Neural progenitor cell (in vitro differentiated cells): ENCODE results near the gene FAF1. TPM values are rescaled to one million over a fixed set of nuclear protein-coding genes. Genes with fewer than 3 reads are reported as not detected.

Experiments
- DNase-seq: peaks from one replicate; pipeline ENCODE4 v3.0.0-alpha.2; 2016; ENCODE audit warnings: low spot score
- H2AFZ ChIP-seq: fragments of 200-600 bp; sonication (generic); replicated peaks from 2 replicates; pipeline ENCODE4 v1.6.1; 2016; ENCODE audit warnings: antibody characterized with exemption
- H3F3A ChIP-seq: fragments of 200-600 bp; sonication (generic); 2 replicates; pipeline ENCODE4 v1.6.1; 2016; ENCODE audit warnings: antibody characterized with exemption, low read depth
- H3K27ac ChIP-seq: fragments of 200-600 bp; sonication (generic); 2 replicates; pipeline ENCODE4 v1.5.1; 2016; ENCODE audit warnings: mild to moderate bottlenecking
- H3K27me3 ChIP-seq: fragments of 200-600 bp; sonication (generic); 2 replicates; pipeline ENCODE4 v1.6.1; 2016; ENCODE audit warnings: mild to moderate bottlenecking, moderate library complexity
- H3K36me3 ChIP-seq: fragments of 200-600 bp; sonication (generic); 2 replicates; pipeline ENCODE4 v1.5.1; 2016
- H3K4me1 ChIP-seq: fragments of 200-600 bp; sonication (generic); 2 replicates; pipeline ENCODE4 v1.6.1; 2016; ENCODE audit warnings: mixed run types
- H3K4me2 ChIP-seq: fragments of 200-600 bp; sonication (generic); 2 replicates; pipeline ENCODE4 v1.6.1; 2016
- H3K4me3 ChIP-seq: fragments of 200-600 bp; sonication (generic); 2 replicates; pipeline ENCODE4 v1.5.1; 2016
- H3K79me2 ChIP-seq: fragments of 200-600 bp; sonication (generic); 2 replicates; pipeline ENCODE4 v1.6.1; 2016; ENCODE audit warnings: low read depth
- H3K9ac ChIP-seq: fragments of 200-600 bp; sonication (generic); 2 replicates; pipeline ENCODE4 v1.6.1; 2016
- H3K9me3 ChIP-seq: fragments of 200-600 bp; sonication (generic); 2 replicates; pipeline ENCODE4 v1.5.1; 2016; ENCODE audit warnings: low read depth
- H4K20me1 ChIP-seq: fragments of 200-600 bp; sonication (generic); 2 replicates; pipeline ENCODE4 v1.6.1; 2016; ENCODE audit warnings: low read depth
- H3K27ac Mint-ChIP-seq: 3 replicates; pipeline ENCODE4 v1.8.0; 2021; ENCODE audit warnings: mixed read lengths
- H3K27me3 Mint-ChIP-seq: 2 replicates; pipeline ENCODE4 v1.8.0; 2022; ENCODE audit warnings: low read depth, mild to moderate bottlenecking, inconsistent platforms, moderate library complexity, mixed read lengths; ENCODE audit not compliant: insufficient read depth
- H3K36me3 Mint-ChIP-seq: 3 replicates; pipeline ENCODE4 v1.8.0; 2021; ENCODE audit warnings: mixed read lengths
- H3K4me1 Mint-ChIP-seq: 3 replicates; pipeline ENCODE4 v1.8.0; 2021; ENCODE audit warnings: mixed read lengths
- H3K4me3 Mint-ChIP-seq: 3 replicates; pipeline ENCODE4 v1.8.0; 2021; ENCODE audit warnings: mild to moderate bottlenecking, moderate library complexity, mixed read lengths
- H3K9me3 Mint-ChIP-seq: 3 replicates; pipeline ENCODE4 v1.8.0; 2020; ENCODE audit warnings: mixed read lengths
- EZH2 ChIP-seq: fragments of 200-600 bp; sonication (generic); IDR thresholded peaks from 2 replicates; pipeline ENCODE4 v1.6.1; 2017; ENCODE audit warnings: antibody characterized with exemption, mild to moderate bottlenecking, moderate library complexity
- EZH2phosphoT487 ChIP-seq: fragments of 200-600 bp; sonication (generic); IDR thresholded peaks from 2 replicates; pipeline ENCODE4 v1.6.1; 2017; ENCODE audit warnings: antibody characterized with exemption
- total RNA-seq: library from RNA; depleted of rRNA; stranded (reverse); fragments of >200 nt; gene quantifications from 2 replicates; pipeline ENCODE4 v1.2.3, GENCODE V29; 2015; ENCODE audit warnings: low replicate concordance
- TF ChIP-seq, protein P1 (sequence below): fragments of 200-600 bp; sonication (generic); IDR thresholded peaks from 2 replicates; pipeline ENCODE4 v1.5.1; 2017; ENCODE audit warnings: antibody characterized with exemption, mild to moderate bottlenecking

The FAF1 gene
- total RNA-seq, 1 donor from 2014 or later: 103 TPM

DNA sequence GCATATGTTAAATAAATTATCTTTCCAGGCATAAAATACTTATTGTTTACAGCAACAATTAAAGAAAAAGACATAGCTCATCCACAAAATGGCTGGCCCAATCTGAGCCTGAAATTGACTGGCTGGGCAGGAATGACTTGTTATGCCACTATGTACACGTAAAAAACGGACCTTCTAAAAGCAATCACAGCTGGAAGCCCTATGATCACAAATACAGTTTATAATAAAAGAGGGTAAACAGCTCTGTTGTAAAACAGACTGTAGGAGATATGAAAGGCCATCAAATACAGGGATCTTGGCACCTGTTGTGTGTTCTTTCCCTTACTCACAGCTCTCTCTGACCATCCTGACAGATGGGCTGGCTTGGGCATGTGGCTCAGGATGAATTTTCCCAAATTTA lies 466.4 kb downstream of the FAF1 start:
- Mint-ChIP-seq H3K27me3 (no peaks in the 10 kb centered on the region), H3K4me1 (no peaks in the 10 kb centered on the region), H3K36me3 (peaks cover 13% of the 10 kb centered on the region), H3K4me3 (no peak overlapping the region), H3K27ac (no peak overlapping the region), H3K9me3 (peaks cover 19% of the 10 kb centered on the region)
- no peak overlapping the region for H3K4me2 ChIP-seq
- no peaks in the 10 kb centered on the region for H3K4me1 ChIP-seq
- no peaks in the 10 kb centered on the region for H3K27me3 ChIP-seq
- no peak overlapping the region for H3K9ac ChIP-seq
- H2AFZ ChIP-seq: no peak overlapping the region
- H3K79me2 ChIP-seq: no peaks in the 10 kb centered on the region
- H3K36me3 ChIP-seq: no peaks in the 10 kb centered on the region
- H3K9me3 ChIP-seq: no peaks in the 10 kb centered on the region
- H4K20me1 ChIP-seq: no peaks in the 10 kb centered on the region
- H3F3A ChIP-seq: no peaks in the 10 kb centered on the region
- TF ChIP-seq EZH2 (no peak), EZH2phosphoT487 (no peak)
- TF ChIP-seq, protein P1, sequence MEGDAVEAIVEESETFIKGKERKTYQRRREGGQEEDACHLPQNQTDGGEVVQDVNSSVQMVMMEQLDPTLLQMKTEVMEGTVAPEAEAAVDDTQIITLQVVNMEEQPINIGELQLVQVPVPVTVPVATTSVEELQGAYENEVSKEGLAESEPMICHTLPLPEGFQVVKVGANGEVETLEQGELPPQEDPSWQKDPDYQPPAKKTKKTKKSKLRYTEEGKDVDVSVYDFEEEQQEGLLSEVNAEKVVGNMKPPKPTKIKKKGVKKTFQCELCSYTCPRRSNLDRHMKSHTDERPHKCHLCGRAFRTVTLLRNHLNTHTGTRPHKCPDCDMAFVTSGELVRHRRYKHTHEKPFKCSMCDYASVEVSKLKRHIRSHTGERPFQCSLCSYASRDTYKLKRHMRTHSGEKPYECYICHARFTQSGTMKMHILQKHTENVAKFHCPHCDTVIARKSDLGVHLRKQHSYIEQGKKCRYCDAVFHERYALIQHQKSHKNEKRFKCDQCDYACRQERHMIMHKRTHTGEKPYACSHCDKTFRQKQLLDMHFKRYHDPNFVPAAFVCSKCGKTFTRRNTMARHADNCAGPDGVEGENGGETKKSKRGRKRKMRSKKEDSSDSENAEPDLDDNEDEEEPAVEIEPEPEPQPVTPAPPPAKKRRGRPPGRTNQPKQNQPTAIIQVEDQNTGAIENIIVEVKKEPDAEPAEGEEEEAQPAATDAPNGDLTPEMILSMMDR: no peak
- H3K4me3 ChIP-seq: no peak overlapping the region
- H3K27ac ChIP-seq: no peak overlapping the region
- no peak for DNase-seq

DNA sequence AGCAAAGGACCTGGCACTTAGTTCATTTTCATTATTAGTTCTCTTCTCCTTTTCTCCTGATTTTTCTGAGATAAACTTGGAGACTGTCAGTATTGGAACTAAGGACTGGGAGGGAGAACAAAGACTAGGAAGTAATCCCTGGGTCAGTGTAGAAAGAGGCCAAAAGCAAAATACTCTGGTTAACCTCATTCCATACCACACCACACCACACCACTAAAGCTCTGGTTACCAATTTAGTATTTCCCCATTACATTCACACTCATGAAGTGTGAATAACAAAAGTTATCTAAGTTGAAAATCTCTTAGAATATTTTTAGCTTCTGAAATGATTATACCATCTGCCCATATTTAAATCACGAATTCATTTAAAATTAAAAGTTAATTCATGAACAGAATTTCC lies 467.9 kb downstream of the FAF1 start:
- no peak overlapping the region for H3K4me3 ChIP-seq

DNA sequence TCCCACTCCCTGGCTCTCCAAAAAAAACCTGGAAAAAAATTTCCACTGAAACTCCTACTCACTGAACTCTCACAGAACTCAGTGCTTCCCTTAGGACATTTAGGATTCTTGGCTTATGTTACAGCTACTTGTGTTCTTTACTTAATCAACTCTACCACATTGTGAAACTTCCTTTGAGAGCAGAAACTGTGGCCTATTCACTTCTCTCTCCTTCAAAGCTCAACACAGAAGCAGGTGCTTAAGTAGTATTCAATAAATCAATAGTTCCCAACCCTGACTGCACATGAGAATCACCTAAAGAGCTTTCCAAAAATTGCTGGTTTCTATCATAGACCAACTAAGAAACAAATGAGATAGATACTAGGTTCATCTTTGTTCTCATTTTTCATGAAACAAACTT lies 468.9 kb downstream of the FAF1 start:
- H3K79me2 ChIP-seq: no peaks in the 10 kb centered on the region
- H3K9me3 ChIP-seq: no peaks in the 10 kb centered on the region
- H3K36me3 Mint-ChIP-seq: peaks cover 2% of the 10 kb centered on the region
- H4K20me1 ChIP-seq: no peaks in the 10 kb centered on the region
- H3K4me3 ChIP-seq: no peak overlapping the region
- H3K4me1 Mint-ChIP-seq: no peaks in the 10 kb centered on the region
- no peak overlapping the region for H3K27ac ChIP-seq
- no peaks in the 10 kb centered on the region for H3K27me3 Mint-ChIP-seq
- H3K27ac Mint-ChIP-seq: no peak overlapping the region
- no peak for DNase-seq
- no peak overlapping the region for H2AFZ ChIP-seq
- H3K27me3 ChIP-seq: no peaks in the 10 kb centered on the region
- H3K4me2 ChIP-seq: no peak overlapping the region
- H3K36me3 ChIP-seq: no peaks in the 10 kb centered on the region
- H3K9me3 Mint-ChIP-seq: peaks cover 2% of the 10 kb centered on the region
- no peak overlapping the region for H3K9ac ChIP-seq
- H3K4me1 ChIP-seq: no peaks in the 10 kb centered on the region
- H3F3A ChIP-seq: no peaks in the 10 kb centered on the region
- H3K4me3 Mint-ChIP-seq: no peak overlapping the region
- TF ChIP-seq, protein P1: no peak
- no peak for TF ChIP-seq EZH2
- no peak for TF ChIP-seq EZH2phosphoT487

More for the DNA sequence above, 467.9 kb downstream of the FAF1 start:
- H3K9me3 Mint-ChIP-seq: peaks cover 9% of the 10 kb centered on the region
- no peak overlapping the region for H3K4me3 Mint-ChIP-seq
- H3F3A ChIP-seq: no peaks in the 10 kb centered on the region
- H3K36me3 ChIP-seq: no peaks in the 10 kb centered on the region
- H3K4me2 ChIP-seq: no peak overlapping the region
- TF ChIP-seq, protein P1: no peak
- TF ChIP-seq EZH2phosphoT487 (no peak), EZH2 (no peak)
- H3K27me3 Mint-ChIP-seq: no peaks in the 10 kb centered on the region
- no peaks in the 10 kb centered on the region for H3K4me1 ChIP-seq
- no peaks in the 10 kb centered on the region for H3K9me3 ChIP-seq
- H3K36me3 Mint-ChIP-seq: peaks cover 9% of the 10 kb centered on the region
- no peak for DNase-seq
- no peaks in the 10 kb centered on the region for H3K79me2 ChIP-seq
- H3K27ac ChIP-seq: no peak overlapping the region
- no peaks in the 10 kb centered on the region for H3K4me1 Mint-ChIP-seq
- H4K20me1 ChIP-seq: no peaks in the 10 kb centered on the region
- no peak overlapping the region for H3K9ac ChIP-seq
- H3K27me3 ChIP-seq: no peaks in the 10 kb centered on the region
- no peak overlapping the region for H2AFZ ChIP-seq
- H3K27ac Mint-ChIP-seq: no peak overlapping the region
